Memory B cell (primary cell): ENCODE results near the gene EHBP1.
A peak's percentile ranks its signal among the peaks of the same experiment; 100 is the strongest.
"Not testable (repeated sequence)": the region's sequence is repeated elsewhere in the genome, so short reads cannot be mapped to it uniquely, and the experiment has no call there.

Source experiments
- ATAC-seq: fragments of 150-1000 bp; cut with Tn5 transposase; 2 replicates; pipeline ENCODE4 v1.10.0; 2021; ENCODE audit warnings: low read depth, mild to moderate bottlenecking, moderate library complexity
- DNase-seq, 2 donors: peaks; one replicate each; pipeline ENCODE4 v3.0.0; 2022; ENCODE audit warnings: low spot score in 2 of 2
- H3K27ac Mint-ChIP-seq: one replicate; pipeline ENCODE4 v1.8.0; 2022; ENCODE audit warnings: mild to moderate bottlenecking, moderate library complexity, mixed read lengths
- H3K27me3 Mint-ChIP-seq: one replicate; pipeline ENCODE4 v1.8.0; 2022; ENCODE audit warnings: mixed read lengths
- H3K36me3 Mint-ChIP-seq: one replicate; pipeline ENCODE4 v1.8.0; 2022; ENCODE audit warnings: mild to moderate bottlenecking, mixed read lengths
- H3K4me1 Mint-ChIP-seq: one replicate; pipeline ENCODE4 v1.8.0; 2022; ENCODE audit warnings: mixed read lengths
- H3K4me3 Mint-ChIP-seq: one replicate; pipeline ENCODE4 v1.8.0; 2022; ENCODE audit warnings: mild to moderate bottlenecking, moderate library complexity, mixed read lengths
- H3K9me3 Mint-ChIP-seq: one replicate; pipeline ENCODE4 v1.8.0; 2022; ENCODE audit warnings: mixed read lengths

The EHBP1 gene

GRCh38 chr2:62685256-62685655, 20.3 kb upstream of the EHBP1 start:
- peaks cover 20% of the 10 kb centered on the region for H3K27me3 Mint-ChIP-seq

GRCh38 chr2:62686012-62686685, 19.4 kb upstream of the EHBP1 start:
- DNase-seq (no peak), ATAC-seq (no peak)
- H3K36me3 Mint-ChIP-seq: no peaks in the 10 kb centered on the region
- H3K27me3 Mint-ChIP-seq: peaks cover 15% of the 10 kb centered on the region
- H3K27ac Mint-ChIP-seq: no peak overlapping the region
- no peaks in the 10 kb centered on the region for H3K4me1 Mint-ChIP-seq
- H3K4me3 Mint-ChIP-seq: no peak overlapping the region
- no peaks in the 10 kb centered on the region for H3K9me3 Mint-ChIP-seq

More at GRCh38 chr2:62685256-62685655, 20.3 kb upstream of the EHBP1 start:
- no peaks in the 10 kb centered on the region for H3K36me3 Mint-ChIP-seq
- H3K27ac Mint-ChIP-seq: no peak overlapping the region
- H3K9me3 Mint-ChIP-seq: no peaks in the 10 kb centered on the region
- H3K4me3 Mint-ChIP-seq: no peak overlapping the region
- ATAC-seq: no peak
- no peaks in the 10 kb centered on the region for H3K4me1 Mint-ChIP-seq
- no peak for DNase-seq

GRCh38 chr2:62687636-62688035, 17.9 kb upstream of the EHBP1 start:
- H3K4me1 Mint-ChIP-seq: no peaks in the 10 kb centered on the region
- H3K27ac Mint-ChIP-seq: no peak overlapping the region
- peaks cover 9% of the 10 kb centered on the region for H3K27me3 Mint-ChIP-seq

GRCh38 chr2:62688771-62689170, 16.7 kb upstream of the EHBP1 start:
- Mint-ChIP-seq H3K4me3 (no peak overlapping the region), H3K27me3 (peaks cover 12% of the 10 kb centered on the region), H3K36me3 (no peaks in the 10 kb centered on the region), H3K27ac (no peak overlapping the region), H3K9me3 (no peaks in the 10 kb centered on the region), H3K4me1 (no peaks in the 10 kb centered on the region)
- DNase-seq (no peak), ATAC-seq (no peak)

More at GRCh38 chr2:62687636-62688035, 17.9 kb upstream of the EHBP1 start:
- H3K9me3 Mint-ChIP-seq: no peaks in the 10 kb centered on the region
- no peaks in the 10 kb centered on the region for H3K36me3 Mint-ChIP-seq
- no peak overlapping the region for H3K4me3 Mint-ChIP-seq
- no peak for DNase-seq
- ATAC-seq: no peak

- DNase-seq: no peak
- Mint-ChIP-seq H3K36me3 (no peaks in the 10 kb centered on the region), H3K4me3 (no peak overlapping the region), H3K27ac (no peak overlapping the region), H3K27me3 (peaks cover 6% of the 10 kb centered on the region), H3K4me1 (no peaks in the 10 kb centered on the region), H3K9me3 (no peaks in the 10 kb centered on the region)
- no peak for ATAC-seq
These were observed 14.3 kb upstream of the EHBP1 start for GRCh38 chr2:62691186-62691585.

GRCh38 chr2:62692225-62692624, 13.3 kb upstream of the EHBP1 start:
- no peak overlapping the region for H3K27ac Mint-ChIP-seq
- H3K4me3 Mint-ChIP-seq: no peak overlapping the region
- no peaks in the 10 kb centered on the region for H3K36me3 Mint-ChIP-seq
- H3K9me3 Mint-ChIP-seq: no peaks in the 10 kb centered on the region
- peaks cover 6% of the 10 kb centered on the region for H3K27me3 Mint-ChIP-seq
- no peak for DNase-seq
- no peaks in the 10 kb centered on the region for H3K4me1 Mint-ChIP-seq
- no peak for ATAC-seq

GRCh38 chr2:62698653-62699052, 6.9 kb upstream of the EHBP1 start:
- no peaks in the 10 kb centered on the region for H3K4me1 Mint-ChIP-seq

GRCh38 chr2:62704654-62705006, 883 bp upstream of the EHBP1 start:
- ATAC-seq (no peak), DNase-seq (no peak)
- peak overlapping the region; percentile 93 for H3K4me3 Mint-ChIP-seq
- H3K27me3 Mint-ChIP-seq: no peaks in the 10 kb centered on the region
- H3K9me3 Mint-ChIP-seq: no peaks in the 10 kb centered on the region
- H3K27ac Mint-ChIP-seq: peak overlapping the region; percentile 87
- peaks cover 29% of the 10 kb centered on the region for H3K4me1 Mint-ChIP-seq
- peaks cover 9% of the 10 kb centered on the region for H3K36me3 Mint-ChIP-seq

More at GRCh38 chr2:62698653-62699052, 6.9 kb upstream of the EHBP1 start:
- H3K36me3 Mint-ChIP-seq: no peaks in the 10 kb centered on the region
- H3K4me3 Mint-ChIP-seq: no peak overlapping the region
- DNase-seq: no peak
- ATAC-seq: no peak
- peaks cover 2% of the 10 kb centered on the region for H3K27me3 Mint-ChIP-seq
- no peak overlapping the region for H3K27ac Mint-ChIP-seq
- H3K9me3 Mint-ChIP-seq: no peaks in the 10 kb centered on the region

- DNase-seq (no peak), ATAC-seq (peak; percentile 10)
- peaks cover 29% of the 10 kb centered on the region for H3K4me1 Mint-ChIP-seq
- H3K27me3 Mint-ChIP-seq: no peaks in the 10 kb centered on the region
- peak overlapping the region; percentile 87 for H3K27ac Mint-ChIP-seq
- no peaks in the 10 kb centered on the region for H3K9me3 Mint-ChIP-seq
- peak overlapping the region; percentile 93 for H3K4me3 Mint-ChIP-seq
- H3K36me3 Mint-ChIP-seq: peaks cover 9% of the 10 kb centered on the region
These were observed 577 bp downstream of the EHBP1 start for GRCh38 chr2:62705859-62706720.

GRCh38 chr2:62706721-62707521, 1.4 kb downstream of the EHBP1 start:
- Mint-ChIP-seq H3K36me3 (peaks cover 9% of the 10 kb centered on the region), H3K27ac (peak overlapping the region; percentile 48), H3K4me3 (peak overlapping the region; percentile 93), H3K4me1 (peaks cover 29% of the 10 kb centered on the region), H3K9me3 (no peaks in the 10 kb centered on the region), H3K27me3 (no peaks in the 10 kb centered on the region)
- DNase-seq: no peak
- ATAC-seq: no peak

GRCh38 chr2:62708751-62709150, 3.2 kb downstream of the EHBP1 start:
- Mint-ChIP-seq H3K4me1 (peaks cover 29% of the 10 kb centered on the region), H3K9me3 (no peaks in the 10 kb centered on the region), H3K27ac (no peak overlapping the region), H3K27me3 (no peaks in the 10 kb centered on the region), H3K4me3 (no peak overlapping the region), H3K36me3 (peaks cover 9% of the 10 kb centered on the region)
- no peak for DNase-seq
- ATAC-seq: no peak

GRCh38 chr2:62711832-62712494, 6.5 kb downstream of the EHBP1 start:
- ATAC-seq: no peak
- Mint-ChIP-seq H3K27ac (no peak overlapping the region), H3K4me3 (no peak overlapping the region), H3K9me3 (no peaks in the 10 kb centered on the region), H3K36me3 (peaks cover 12% of the 10 kb centered on the region), H3K27me3 (no peaks in the 10 kb centered on the region), H3K4me1 (peaks cover 15% of the 10 kb centered on the region)
- DNase-seq: no peak

- H3K27me3 Mint-ChIP-seq, ATAC-seq, H3K9me3 Mint-ChIP-seq, H3K4me3 Mint-ChIP-seq, H3K27ac Mint-ChIP-seq, DNase-seq: not testable (repeated sequence)
- H3K36me3 Mint-ChIP-seq: peaks cover 12% of the 10 kb centered on the region
- H3K4me1 Mint-ChIP-seq: peaks cover 11% of the 10 kb centered on the region
These were observed 7.7 kb downstream of the EHBP1 start for GRCh38 chr2:62713196-62713595.
